Neural crest cell (in vitro differentiated cells): ENCODE data around the gene TGFBR2. TPM values are rescaled to one million over a fixed set of nuclear protein-coding genes. Genes with fewer than 3 reads are reported as not detected.
A peak's percentile ranks its signal among the peaks of the same experiment; 100 is the strongest.
"Not testable (repeated sequence)": the region's sequence is repeated elsewhere in the genome, so short reads cannot be mapped to it uniquely, and the experiment has no call there.

Experiments
- DNase-seq: peaks from one replicate; pipeline ENCODE4 v3.0.0; 2021; ENCODE audit warnings: low read depth, mixed read lengths, low spot score
- H3K27ac Mint-ChIP-seq: one replicate; pipeline ENCODE4 v1.8.0; 2021; ENCODE audit warnings: mild to moderate bottlenecking, mixed read lengths; ENCODE audit not compliant: unreplicated experiment
- H3K27me3 Mint-ChIP-seq: 2 replicates; pipeline ENCODE4 v1.8.0; 2021; ENCODE audit warnings: low read depth, mild to moderate bottlenecking, mixed read lengths
- H3K36me3 Mint-ChIP-seq: 2 replicates; pipeline ENCODE4 v1.8.0; 2021; ENCODE audit warnings: low read depth, mild to moderate bottlenecking, mixed read lengths
- H3K4me1 Mint-ChIP-seq: 2 replicates; pipeline ENCODE4 v1.8.0; 2021; ENCODE audit warnings: mixed read lengths
- H3K4me3 Mint-ChIP-seq: one replicate; pipeline ENCODE4 v1.8.0; 2021; ENCODE audit warnings: mild to moderate bottlenecking, mixed read lengths
- H3K9me3 Mint-ChIP-seq: 2 replicates; pipeline ENCODE4 v1.8.0; 2021; ENCODE audit warnings: mixed read lengths
- CTCF ChIP-seq: fragments of 200-600 bp; sonication (generic); conservative IDR thresholded peaks from 2 replicates; pipeline ENCODE4 v1.5.0; 2021; ENCODE audit warnings: antibody characterized with exemption, mild to moderate bottlenecking
- total RNA-seq: library from RNA; stranded (reverse); gene quantifications from 2 replicates; pipeline ENCODE4 v1.2.1, GENCODE V29; 2021

TGFBR2 gene
- total RNA-seq, 1 donor from 2014 or later = 8.7 TPM

- Mint-ChIP-seq H3K27me3 (no peaks in the 10 kb centered on the region), H3K9me3 (peaks cover 6% of the 10 kb centered on the region), H3K4me1 (peaks cover 58% of the 10 kb centered on the region), H3K4me3 (no peak overlapping the region), H3K36me3 (peaks cover 21% of the 10 kb centered on the region), H3K27ac (no peak overlapping the region)
- DNase-seq = no peak
- TF ChIP-seq CTCF = no peak
These were observed 60.9 kb downstream of the TGFBR2 start for GRCh38 chr3:30667280-30667651.

DNA sequence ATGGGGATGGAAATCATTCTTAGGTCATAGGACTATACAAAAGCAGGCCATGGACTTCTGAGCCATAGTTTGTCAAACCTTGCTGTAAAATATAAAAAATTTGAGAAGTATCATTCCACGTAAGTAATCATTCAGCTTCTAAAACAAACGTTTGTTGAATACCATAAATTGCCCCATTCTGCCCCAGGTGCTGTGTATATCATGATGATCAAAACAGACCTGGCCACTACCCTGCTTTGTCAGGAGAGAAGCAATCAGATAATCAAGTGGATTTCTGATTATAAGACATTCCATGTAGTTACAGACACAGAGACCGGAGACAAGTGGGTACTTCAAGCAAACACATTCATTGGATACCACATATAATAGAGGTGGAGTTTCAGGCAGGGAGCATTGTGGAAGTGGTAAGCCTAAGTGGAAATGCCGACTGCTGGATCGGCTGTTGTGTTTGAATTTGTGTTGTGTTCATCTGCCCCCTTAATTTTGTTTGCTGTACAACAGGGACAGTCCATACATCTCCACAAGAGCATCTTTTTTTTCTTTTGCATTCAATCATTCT is 61.7 kb downstream of the TGFBR2 start:
- H3K27ac Mint-ChIP-seq = no peak overlapping the region
- no peak for TF ChIP-seq CTCF

DNA sequence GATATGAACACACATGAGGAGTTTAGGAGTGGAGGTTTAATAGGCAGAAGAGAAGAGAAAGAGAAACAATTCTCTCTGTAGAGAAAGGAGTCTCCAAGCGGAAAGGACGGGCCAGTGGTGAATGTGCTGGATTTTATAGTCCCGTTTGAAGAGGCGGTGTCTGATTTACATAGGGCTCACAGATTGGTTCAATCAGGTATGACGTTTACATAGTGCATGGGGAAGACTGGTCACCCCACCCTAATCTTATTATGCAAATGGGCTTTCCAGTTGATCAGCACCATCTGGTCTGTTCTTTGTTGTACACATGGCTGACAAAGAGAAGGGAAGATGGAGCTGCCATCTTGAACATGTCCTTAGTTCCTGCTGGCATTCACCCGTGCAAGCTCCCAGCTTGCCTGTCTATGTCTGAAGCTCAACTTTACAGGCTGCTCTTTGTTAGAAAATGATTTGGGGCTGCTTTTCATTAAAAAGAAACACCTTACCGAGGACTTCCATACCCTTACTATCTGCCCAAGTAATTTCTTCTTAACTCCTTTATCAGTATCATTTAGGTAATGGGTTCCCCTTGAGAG is 63.0 kb downstream of the TGFBR2 start:
- peaks cover 29% of the 10 kb centered on the region for H3K36me3 Mint-ChIP-seq
- DNase-seq, H3K27me3 Mint-ChIP-seq, H3K9me3 Mint-ChIP-seq: not testable (repeated sequence)
- H3K4me3 Mint-ChIP-seq = peak overlapping the region; percentile 39
- H3K27ac Mint-ChIP-seq = peak overlapping the region; percentile 75
- peaks cover 51% of the 10 kb centered on the region for H3K4me1 Mint-ChIP-seq

More for the DNA sequence above, 61.7 kb downstream of the TGFBR2 start:
- Mint-ChIP-seq H3K36me3 (peaks cover 29% of the 10 kb centered on the region), H3K9me3 (peaks cover 6% of the 10 kb centered on the region), H3K4me3 (peak overlapping the region; percentile 1), H3K4me1 (peaks cover 58% of the 10 kb centered on the region), H3K27me3 (no peaks in the 10 kb centered on the region)
- no peak for DNase-seq

- DNase-seq = no peak
- Mint-ChIP-seq H3K27ac (no peak overlapping the region), H3K4me1 (peaks cover 44% of the 10 kb centered on the region), H3K27me3 (no peaks in the 10 kb centered on the region), H3K9me3 (peaks cover 6% of the 10 kb centered on the region), H3K4me3 (no peak overlapping the region), H3K36me3 (peaks cover 36% of the 10 kb centered on the region)
- no peak for TF ChIP-seq CTCF
These were observed 63.9 kb downstream of the TGFBR2 start for GRCh38 chr3:30670292-30670691.

DNA sequence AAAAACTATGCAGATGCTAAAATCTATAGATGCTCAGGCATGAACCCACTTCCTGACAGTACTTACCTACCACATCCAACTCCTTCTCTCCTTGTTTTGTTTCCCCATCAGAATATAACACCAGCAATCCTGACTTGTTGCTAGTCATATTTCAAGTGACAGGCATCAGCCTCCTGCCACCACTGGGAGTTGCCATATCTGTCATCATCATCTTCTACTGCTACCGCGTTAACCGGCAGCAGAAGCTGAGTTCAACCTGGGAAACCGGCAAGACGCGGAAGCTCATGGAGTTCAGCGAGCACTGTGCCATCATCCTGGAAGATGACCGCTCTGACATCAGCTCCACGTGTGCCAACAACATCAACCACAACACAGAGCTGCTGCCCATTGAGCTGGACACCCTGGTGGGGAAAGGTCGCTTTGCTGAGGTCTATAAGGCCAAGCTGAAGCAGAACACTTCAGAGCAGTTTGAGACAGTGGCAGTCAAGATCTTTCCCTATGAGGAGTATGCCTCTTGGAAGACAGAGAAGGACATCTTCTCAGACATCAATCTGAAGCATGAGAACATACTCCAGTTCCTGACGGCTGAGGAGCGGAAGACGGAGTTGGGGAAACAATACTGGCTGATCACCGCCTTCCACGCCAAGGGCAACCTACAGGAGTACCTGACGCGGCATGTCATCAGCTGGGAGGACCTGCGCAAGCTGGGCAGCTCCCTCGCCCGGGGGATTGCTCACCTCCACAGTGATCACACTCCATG is 65.3 kb downstream of the TGFBR2 start:
- H3K4me3 Mint-ChIP-seq = no peak overlapping the region
- H3K36me3 Mint-ChIP-seq = peaks cover 43% of the 10 kb centered on the region
- peaks cover 37% of the 10 kb centered on the region for H3K4me1 Mint-ChIP-seq
- peaks cover 6% of the 10 kb centered on the region for H3K9me3 Mint-ChIP-seq
- H3K27ac Mint-ChIP-seq = peak overlapping the region; percentile 86
- DNase-seq = no peak
- no peak for TF ChIP-seq CTCF
- no peaks in the 10 kb centered on the region for H3K27me3 Mint-ChIP-seq

DNA sequence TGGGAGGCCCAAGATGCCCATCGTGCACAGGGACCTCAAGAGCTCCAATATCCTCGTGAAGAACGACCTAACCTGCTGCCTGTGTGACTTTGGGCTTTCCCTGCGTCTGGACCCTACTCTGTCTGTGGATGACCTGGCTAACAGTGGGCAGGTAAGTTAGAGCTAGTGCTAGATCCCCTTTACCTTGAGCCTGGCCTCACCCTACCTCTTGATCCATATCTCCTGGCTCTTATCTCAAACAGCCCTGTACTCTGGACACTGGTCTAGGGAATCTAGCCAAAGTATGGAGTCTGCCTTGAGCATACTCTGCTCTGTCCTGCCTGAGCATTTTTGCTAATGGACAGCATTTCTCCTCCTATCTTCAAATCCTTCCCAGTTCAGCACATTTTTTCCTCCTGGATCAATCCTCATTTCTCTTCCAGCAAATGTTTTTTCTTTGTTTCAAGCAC is 65.9 kb downstream of the TGFBR2 start:
- Mint-ChIP-seq H3K4me3 (no peak overlapping the region), H3K27ac (no peak overlapping the region), H3K36me3 (peaks cover 47% of the 10 kb centered on the region), H3K4me1 (peaks cover 37% of the 10 kb centered on the region), H3K27me3 (no peaks in the 10 kb centered on the region), H3K9me3 (peaks cover 6% of the 10 kb centered on the region)
- TF ChIP-seq CTCF = no peak
- DNase-seq = no peak
